ENCODE data around the gene PKN3. TPM values are rescaled to one million over a fixed set of nuclear protein-coding genes. Genes with fewer than 3 reads are reported as not detected.
"Not testable (repeated sequence)": the region's sequence is repeated elsewhere in the genome, so short reads cannot be mapped to it uniquely, and the experiment has no call there.

The PKN3 gene
- total and polyA plus RNA-seq, 2 of the 13 experiments (the other 11 are each of a cell fraction or from before 2014, with no cell fraction given): 10.5 to 13.2 TPM

DNA sequence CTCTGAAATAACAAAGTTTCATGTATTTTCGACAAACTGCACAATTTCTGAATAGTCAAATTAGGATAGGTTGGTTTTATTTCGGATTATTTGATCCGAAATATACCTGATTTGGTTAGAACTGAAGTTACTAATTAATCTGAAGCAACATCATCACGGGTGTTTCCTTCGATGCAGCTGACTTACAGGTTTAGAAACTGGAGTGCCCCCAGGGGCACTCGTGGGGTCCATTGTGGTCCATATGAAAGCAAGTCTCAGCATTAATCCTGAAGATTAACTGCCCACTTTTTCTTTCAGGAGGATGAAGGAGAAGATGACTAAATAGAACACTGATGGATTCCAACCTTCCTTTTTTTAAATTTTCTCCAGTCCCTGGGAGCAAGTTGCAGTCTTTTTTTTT, 8.0 kb upstream of the PKN3 start (continued):
- TF ChIP-seq MIXL1 (CRISPR knock-in tag; IDR thresholded peaks at IDR 0.05) (no peak), ZFY (CRISPR knock-in tag; IDR thresholded peaks at IDR 0.05) (no peak)

DNA sequence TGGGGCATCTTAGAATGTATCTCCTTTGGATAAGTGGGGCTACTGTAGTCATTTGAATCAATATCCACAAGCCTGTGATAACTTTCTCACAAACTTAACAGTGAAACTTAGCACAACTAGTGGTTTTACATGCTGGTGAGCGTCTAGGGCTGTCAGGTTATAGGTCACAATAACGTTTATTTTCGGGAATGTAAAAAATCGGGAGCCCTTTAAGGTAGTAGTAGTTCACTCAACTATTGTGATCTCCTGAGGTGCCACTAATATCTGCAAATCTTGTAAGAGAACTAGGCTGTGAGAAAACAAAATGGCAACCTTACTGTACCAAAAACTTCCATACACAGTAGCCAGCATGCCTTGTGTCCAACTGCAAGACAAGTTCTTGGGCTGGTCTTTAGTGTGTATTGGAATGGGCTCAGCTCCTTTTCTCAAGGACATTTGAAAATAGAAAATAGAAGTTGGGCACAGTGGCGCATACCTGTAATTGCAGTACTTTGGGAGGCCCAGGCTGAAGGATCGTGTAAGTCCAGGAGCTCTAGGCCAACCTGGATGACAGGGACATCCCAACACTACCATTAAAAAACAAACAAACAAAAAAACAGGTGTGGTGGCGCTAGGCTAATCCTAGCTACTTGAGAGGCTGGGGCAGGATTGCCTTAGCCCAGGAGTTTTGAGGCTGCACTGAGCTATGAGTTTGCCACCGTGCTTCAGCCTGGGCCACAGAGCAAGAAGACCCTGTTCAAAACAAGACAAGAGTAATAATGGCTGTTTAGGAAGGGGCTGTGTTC, 5.2 kb upstream of the PKN3 start:
- no peak overlapping the region for H2AFZ ChIP-seq (ENCODE audit: low read length)
- no peaks in the 10 kb centered on the region for H3K27me3 ChIP-seq (ENCODE audit: control insufficient read depth in 1 of 2, insufficient read depth in 2 of 2, low read length in 2 of 2)
- H3K4me1 ChIP-seq (ENCODE audit: insufficient read depth, low read length): peaks cover 14% of the 10 kb centered on the region
- H3K79me2 ChIP-seq (ENCODE audit: insufficient read depth, low read length): peaks cover 14% of the 10 kb centered on the region
- CTCF ChIA-PET (ENCODE audit: low intra/inter-chr PET ratio, low total read pairs): no interaction called here
- BruUV-seq (replicated peaks): no TSS peak
- in situ Hi-C loops (cut with HindIII; ENCODE audit: extremely low pct_ligation_motif_present, low pct_unique_long_range_greater_than_20kb) (no loop called here), intact Hi-C loops (cut with micrococcal nuclease; ENCODE audit: unreplicated experiment) (no loop called here)
- 82% methylated on average over 8 of the region's 8 CpGs for WGBS (ENCODE audit: low lambda C conversion rate)
- FAIRE-seq (no peak), DNase-seq (ENCODE audit: low spot score) (no peak), ATAC-seq (peak; percentile 18; the same call in 2 of the 3 replicates)
- POLR2A ChIA-PET: interaction anchor here (0.8 to 3.1 kb wide), 5 partner anchors 13 to 339 kb away, joined by 3 to 18 read pairs (median 4); no protein-coding TSS in a partner anchor
- H3K36me3 ChIP-seq (replicated peaks in 1 of 2; ENCODE audit: control insufficient read depth in 1 of 2, insufficient read depth in 2 of 2, low read length in 2 of 2): peaks cover 4 to 22% of the 10 kb centered on the region in 2 experiments; a peak in 3 of 5 replicates
- no peak overlapping the region for H3K27ac ChIP-seq (ENCODE audit: extremely low read length, insufficient read depth, low read length)
- TF ChIP-seq RBM22 (optimal IDR thresholded peaks at IDR 0.05; ENCODE audit: low read length) (peak; percentile 85), AGO2 (optimal IDR thresholded peaks at IDR 0.05; ENCODE audit: low read depth, low read length) (peak; percentile 29), ZNF790 (CRISPR knock-in tag; IDR thresholded peaks at IDR 0.05; ENCODE audit: borderline replicate concordance) (no peak), MIER3 (CRISPR knock-in tag; IDR thresholded peaks at IDR 0.05; ENCODE audit: borderline replicate concordance) (no peak), PAF1 (CRISPR knock-in tag; IDR thresholded peaks at IDR 0.05) (peak; percentile 68; the same call in 1 of the 2 replicates), POLR2G (IDR thresholded peaks at IDR 0.05; ENCODE audit: low read depth, low read length) (peak; percentile 71), POLR2A (IDR thresholded peaks at IDR 0.05; ENCODE audit: insufficient read depth in 1 of 2, low read depth in 2 of 2, low read length in 2 of 2) (peak in 1 of 2 experiments; percentile 42; a peak in 2 of 4 replicates), SSRP1 (CRISPR knock-in tag; IDR thresholded peaks at IDR 0.05) (peak; percentile 79; the same call in 1 of the 2 replicates)
- TF ChIP-seq, protein P1, sequence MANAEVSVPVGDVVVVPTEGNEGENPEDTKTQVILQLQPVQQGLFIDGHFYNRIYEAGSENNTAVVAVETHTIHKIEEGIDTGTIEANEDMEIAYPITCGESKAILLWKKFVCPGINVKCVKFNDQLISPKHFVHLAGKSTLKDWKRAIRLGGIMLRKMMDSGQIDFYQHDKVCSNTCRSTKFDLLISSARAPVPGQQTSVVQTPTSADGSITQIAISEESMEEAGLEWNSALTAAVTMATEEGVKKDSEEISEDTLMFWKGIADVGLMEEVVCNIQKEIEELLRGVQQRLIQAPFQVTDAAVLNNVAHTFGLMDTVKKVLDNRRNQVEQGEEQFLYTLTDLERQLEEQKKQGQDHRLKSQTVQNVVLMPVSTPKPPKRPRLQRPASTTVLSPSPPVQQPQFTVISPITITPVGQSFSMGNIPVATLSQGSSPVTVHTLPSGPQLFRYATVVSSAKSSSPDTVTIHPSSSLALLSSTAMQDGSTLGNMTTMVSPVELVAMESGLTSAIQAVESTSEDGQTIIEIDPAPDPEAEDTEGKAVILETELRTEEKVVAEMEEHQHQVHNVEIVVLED (CRISPR knock-in tag; IDR thresholded peaks at IDR 0.05; ENCODE audit: borderline replicate concordance): no peak
- H3K9me3 ChIP-seq (ENCODE audit: low read length): peaks cover 7% of the 10 kb centered on the region; the same call in 1 of the 2 replicates
- no peak overlapping the region for H3K4me2 ChIP-seq (ENCODE audit: low read depth, low read length)
- no peak overlapping the region for H3K9ac ChIP-seq (ENCODE audit: insufficient read depth, low read depth, low read length)
- no peak overlapping the region for H3K4me3 ChIP-seq (replicated peaks in 1 of 3; ENCODE audit: insufficient read depth in 1 of 3, low read depth in 2 of 3, low read length in 3 of 3)
- H4K20me1 ChIP-seq (ENCODE audit: insufficient read depth, low read length): no peaks in the 10 kb centered on the region; the same call in 1 of the 2 replicates

DNA sequence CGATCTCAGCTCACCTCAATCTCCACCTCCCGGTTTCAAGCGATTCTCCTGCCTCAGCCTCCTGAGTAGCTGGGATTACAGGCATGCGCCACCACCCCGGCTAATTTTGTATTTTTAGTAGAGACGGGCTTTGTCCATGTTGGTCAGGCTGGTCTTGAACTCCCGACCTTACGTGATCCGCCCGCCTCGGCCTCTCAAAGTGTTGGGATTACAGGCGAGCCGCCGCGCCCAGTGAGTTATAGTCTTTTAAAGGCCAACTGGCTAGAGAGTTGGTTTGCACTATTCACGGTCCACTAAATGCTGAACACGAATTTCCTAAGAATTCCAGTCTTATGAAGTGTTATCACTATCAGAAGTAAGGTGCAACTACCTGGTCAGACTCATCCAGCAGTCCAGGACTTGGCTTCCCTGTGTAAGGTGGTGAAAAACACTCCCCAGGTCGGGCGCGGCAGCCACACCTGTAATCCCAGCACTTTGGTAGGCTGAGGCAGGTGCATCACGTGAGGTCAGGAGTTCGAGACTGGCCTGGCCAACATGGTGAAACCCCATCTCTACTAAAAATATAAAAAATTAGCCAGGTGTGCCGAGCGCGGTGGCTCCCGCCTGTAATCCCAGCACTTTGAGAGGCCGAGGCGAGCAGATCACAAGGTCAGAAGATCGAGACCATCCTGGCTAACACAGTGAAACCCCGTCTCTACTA, 3.1 kb upstream of the PKN3 start:
- peaks cover 16% of the 10 kb centered on the region for H3K4me1 ChIP-seq (ENCODE audit: insufficient read depth, low read length)
- H4K20me1 ChIP-seq (ENCODE audit: insufficient read depth, low read length); ATAC-seq; H3K27ac ChIP-seq (ENCODE audit: extremely low read length, insufficient read depth, low read length); BruUV-seq (replicated peaks); H3K27me3 ChIP-seq (ENCODE audit: control insufficient read depth in 1 of 2, insufficient read depth in 2 of 2, low read length in 2 of 2); H3K36me3 ChIP-seq (replicated peaks in 1 of 2; ENCODE audit: control insufficient read depth in 1 of 2, insufficient read depth in 2 of 2, low read length in 2 of 2); in situ Hi-C loops (cut with HindIII; ENCODE audit: extremely low pct_ligation_motif_present, low pct_unique_long_range_greater_than_20kb); DNase-seq (ENCODE audit: low spot score); FAIRE-seq; H3K4me3 ChIP-seq (replicated peaks in 1 of 3; ENCODE audit: insufficient read depth in 1 of 3, low read depth in 2 of 3, low read length in 3 of 3); CTCF ChIA-PET (ENCODE audit: low intra/inter-chr PET ratio, low total read pairs); H3K9ac ChIP-seq (ENCODE audit: insufficient read depth, low read depth, low read length); intact Hi-C loops (cut with micrococcal nuclease; ENCODE audit: unreplicated experiment); H3K4me2 ChIP-seq (ENCODE audit: low read depth, low read length); H3K9me3 ChIP-seq (ENCODE audit: low read length); H3K79me2 ChIP-seq (ENCODE audit: insufficient read depth, low read length); H2AFZ ChIP-seq (ENCODE audit: low read length): not testable (repeated sequence)
- WGBS (ENCODE audit: low lambda C conversion rate): 97% methylated on average over 30 of the region's 30 CpGs
- POLR2A ChIA-PET: interaction anchor here (1.3 kb wide), 1 partner anchor 15 kb away, joined by 4 read pairs; no protein-coding TSS in a partner anchor
